SW480 (cell line): ENCODE measurements around the gene HAS3.
A peak's percentile ranks its signal among the peaks of the same experiment; 100 is the strongest.

Source experiments
- DNase-seq: peaks from one replicate; pipeline ENCODE4 v3.0.0-alpha.2; 2016; ENCODE audit warnings: low spot score

HAS3 gene

GRCh38 chr16:69089091-69089910 is 16.2 kb upstream of the HAS3 start:
- DNase-seq: no peak

GRCh38 chr16:69093974-69094373 is 11.5 kb upstream of the HAS3 start:
- DNase-seq: peak; percentile 62

GRCh38 chr16:69094501-69094900 is 11.0 kb upstream of the HAS3 start:
- DNase-seq: no peak

- DNase-seq: no peak
Observed at GRCh38 chr16:69095193-69095592, 10.3 kb upstream of the HAS3 start.

- DNase-seq: no peak
Observed at GRCh38 chr16:69100071-69100691, 5.3 kb upstream of the HAS3 start.

GRCh38 chr16:69106491-69107315 is 1.2 kb downstream of the HAS3 start:
- no peak for DNase-seq

GRCh38 chr16:69107316-69107962 is 2.0 kb downstream of the HAS3 start:
- peak; percentile 43 for DNase-seq

GRCh38 chr16:69108064-69108904 is 2.8 kb downstream of the HAS3 start:
- no peak for DNase-seq

- DNase-seq: no peak
Observed at GRCh38 chr16:69108905-69109252, 3.4 kb downstream of the HAS3 start.

GRCh38 chr16:69109486-69110270 is 4.2 kb downstream of the HAS3 start:
- DNase-seq: no peak

GRCh38 chr16:69110406-69110805 is 5.0 kb downstream of the HAS3 start:
- no peak for DNase-seq

GRCh38 chr16:69111216-69111875 is 5.9 kb downstream of the HAS3 start:
- no peak for DNase-seq

GRCh38 chr16:69111876-69112230 is 6.4 kb downstream of the HAS3 start:
- DNase-seq: no peak

GRCh38 chr16:69112285-69113129 is 7.1 kb downstream of the HAS3 start:
- peak; percentile 32 for DNase-seq

GRCh38 chr16:69113216-69113615 is 7.8 kb downstream of the HAS3 start:
- DNase-seq: no peak

GRCh38 chr16:69114346-69114975 is 9.0 kb downstream of the HAS3 start:
- DNase-seq: no peak

- DNase-seq: no peak
Observed at GRCh38 chr16:69114976-69115355, 9.5 kb downstream of the HAS3 start.

GRCh38 chr16:69115361-69115760 is 9.9 kb downstream of the HAS3 start:
- DNase-seq: no peak

- DNase-seq: no peak
Observed at GRCh38 chr16:69115837-69116236, 10.4 kb downstream of the HAS3 start.
